Breast epithelium (tissue), 3 donors: ENCODE results near the gene SERPINA5.

ENCODE experiments used
- POLR2A ChIP-seq: fragments of 450-650 bp; IDR thresholded peaks from one replicate; pipeline ENCODE4 v1.6.1; 2016; ENCODE audit warnings: antibody characterized with exemption, mild to moderate bottlenecking, moderate library complexity
- POLR2AphosphoS5 ChIP-seq, 3 donors: sonication (generic); formaldehyde crosslinking; IDR thresholded peaks; one replicate each; pipeline ENCODE4 v1.6.1; 2017; ENCODE audit warnings: antibody characterized with exemption in 3 of 3
- TF ChIP-seq, protein P1 (sequence below), 3 donors: fragments of 450-650 bp; IDR thresholded peaks; one replicate each; pipeline ENCODE4 v1.5.1; 2016 to 2017; ENCODE audit warnings: antibody characterized with exemption in 3 of 3, mild to moderate bottlenecking in 3 of 3, moderate library complexity in 3 of 3

GRCh38 chr14:94622653-94623421 lies 41.6 kb downstream of the SERPINA5 start:
- TF ChIP-seq, protein P1, sequence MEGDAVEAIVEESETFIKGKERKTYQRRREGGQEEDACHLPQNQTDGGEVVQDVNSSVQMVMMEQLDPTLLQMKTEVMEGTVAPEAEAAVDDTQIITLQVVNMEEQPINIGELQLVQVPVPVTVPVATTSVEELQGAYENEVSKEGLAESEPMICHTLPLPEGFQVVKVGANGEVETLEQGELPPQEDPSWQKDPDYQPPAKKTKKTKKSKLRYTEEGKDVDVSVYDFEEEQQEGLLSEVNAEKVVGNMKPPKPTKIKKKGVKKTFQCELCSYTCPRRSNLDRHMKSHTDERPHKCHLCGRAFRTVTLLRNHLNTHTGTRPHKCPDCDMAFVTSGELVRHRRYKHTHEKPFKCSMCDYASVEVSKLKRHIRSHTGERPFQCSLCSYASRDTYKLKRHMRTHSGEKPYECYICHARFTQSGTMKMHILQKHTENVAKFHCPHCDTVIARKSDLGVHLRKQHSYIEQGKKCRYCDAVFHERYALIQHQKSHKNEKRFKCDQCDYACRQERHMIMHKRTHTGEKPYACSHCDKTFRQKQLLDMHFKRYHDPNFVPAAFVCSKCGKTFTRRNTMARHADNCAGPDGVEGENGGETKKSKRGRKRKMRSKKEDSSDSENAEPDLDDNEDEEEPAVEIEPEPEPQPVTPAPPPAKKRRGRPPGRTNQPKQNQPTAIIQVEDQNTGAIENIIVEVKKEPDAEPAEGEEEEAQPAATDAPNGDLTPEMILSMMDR (IDR thresholded peaks at IDR 0.05) = no peak
- TF ChIP-seq POLR2AphosphoS5 (IDR thresholded peaks at IDR 0.05) (no peak), POLR2A (no peak)
